ENCODE data around the gene ARHGEF19.

Gene ARHGEF19

DNA sequence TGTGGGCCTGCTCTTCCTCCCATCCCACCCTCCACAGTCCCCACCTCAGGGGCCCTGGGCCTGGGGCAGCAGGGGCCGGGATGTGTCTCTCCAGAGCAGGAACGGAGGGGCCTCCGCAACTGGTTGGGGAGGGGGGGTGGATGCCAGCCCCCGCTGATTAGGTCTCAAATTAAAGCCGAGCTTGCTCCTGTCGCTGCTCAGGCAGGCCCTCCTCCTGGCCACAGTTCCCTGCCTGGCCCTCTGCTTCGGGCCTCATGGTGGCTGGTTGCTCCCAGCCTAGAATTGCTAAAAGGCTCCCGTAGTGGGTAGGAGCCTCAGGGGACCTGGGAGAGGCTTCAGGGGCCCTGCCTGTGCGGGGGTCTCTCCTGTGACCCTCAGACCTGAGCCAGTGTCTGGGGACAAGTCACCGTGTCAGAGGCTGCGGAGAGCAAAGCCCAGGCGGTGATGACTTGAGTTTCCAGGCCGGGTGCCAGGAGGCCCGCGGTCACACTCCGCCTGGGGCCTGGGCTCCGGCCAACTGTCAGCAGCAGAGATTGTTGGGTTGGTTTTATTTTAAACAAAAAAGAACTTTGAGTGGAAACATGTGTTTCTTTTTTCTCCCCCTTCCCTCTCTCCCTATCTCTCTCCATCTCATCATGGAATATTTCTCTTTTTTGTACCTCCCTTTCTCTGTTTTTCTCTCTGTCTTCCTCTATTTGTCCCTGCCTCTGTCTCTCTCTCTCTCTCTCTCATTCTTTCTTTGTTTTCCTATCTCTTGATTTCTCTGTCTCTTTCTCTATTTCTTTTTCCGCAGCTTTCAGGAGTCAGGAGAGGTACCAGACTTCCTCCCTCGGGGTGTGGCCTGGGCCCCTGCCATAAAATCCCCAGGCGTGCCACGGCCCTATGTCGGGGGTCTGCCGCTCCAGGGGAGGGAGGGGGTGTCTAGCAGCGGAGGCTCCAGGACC is 36.6 kb downstream of the ARHGEF19 start:
- Histone ChIP-seq H3K9ac (ENCODE audit: low read depth, low read length, poor library complexity) (peak overlapping the region; percentile 56), H3K79me1 (ENCODE audit: low read depth, low read length) (no peaks in the 10 kb centered on the region), H2AK5ac (ENCODE audit: low read depth, low read length) (peak overlapping the region; percentile 97), H3K4ac (ENCODE audit: low read length) (peak overlapping the region; percentile 43), H4K91ac (ENCODE audit: low read depth, low read length, poor library complexity) (peak overlapping the region; percentile 38), H3K36me3 (replicated peaks in 1 of 2; ENCODE audit: control insufficient read depth in 2 of 2, insufficient read depth in 2 of 2, low read length in 2 of 2) (no peaks in the 10 kb centered on the region), H3K23ac (ENCODE audit: low read depth, low read length, poor library complexity) (no peak overlapping the region), H3K14ac (ENCODE audit: low read length) (peak overlapping the region; percentile 22), H3K9me3 (replicated peaks in 1 of 2; ENCODE audit: control insufficient read depth in 2 of 2, insufficient read depth in 1 of 2, low read depth in 1 of 2, low read length in 2 of 2) (no peaks in the 10 kb centered on the region), H3K27ac (replicated peaks; ENCODE audit: low read length) (peak overlapping the region; percentile 88), H2AFZ (ENCODE audit: low read length) (peak overlapping the region; percentile 88), H2BK15ac (ENCODE audit: low read length) (peak overlapping the region; percentile 82), H3K4me1 (ENCODE audit: control insufficient read depth in 2 of 2, insufficient read depth in 1 of 2, low read depth in 1 of 2, low read length in 2 of 2) (peaks cover 26 to 27% of the 10 kb centered on the region in 2 donors), H3K4me2 (ENCODE audit: insufficient read depth, low read length, poor library complexity, severe bottlenecking) (no peak overlapping the region), H2BK5ac (ENCODE audit: low read length) (peak overlapping the region; percentile 93), H2BK12ac (ENCODE audit: low read length) (peak overlapping the region; percentile 65), H3K18ac (ENCODE audit: low read length) (peak overlapping the region; percentile 94), H3K4me3 (ENCODE audit: low read length in 2 of 2) (no peak overlapping the region), H2BK120ac (ENCODE audit: low read depth, low read length) (peak overlapping the region; percentile 83), H3K27me3 (ENCODE audit: control insufficient read depth in 3 of 3, insufficient read depth in 3 of 3, low read depth in 1 of 3, low read length in 3 of 3) (no peaks in the 10 kb centered on the region), H4K8ac (ENCODE audit: low read depth, low read length) (no peak overlapping the region)
- WGBS, 2 donors (ENCODE audit: extremely low coverage in 2 of 2, insufficient read length in 2 of 2, insufficient replicate concordance in 1 of 2), result no CpG with 5 or more reads among the region's 24 CpGs
- no peak for DNase-seq (ENCODE audit: low spot score)

DNA sequence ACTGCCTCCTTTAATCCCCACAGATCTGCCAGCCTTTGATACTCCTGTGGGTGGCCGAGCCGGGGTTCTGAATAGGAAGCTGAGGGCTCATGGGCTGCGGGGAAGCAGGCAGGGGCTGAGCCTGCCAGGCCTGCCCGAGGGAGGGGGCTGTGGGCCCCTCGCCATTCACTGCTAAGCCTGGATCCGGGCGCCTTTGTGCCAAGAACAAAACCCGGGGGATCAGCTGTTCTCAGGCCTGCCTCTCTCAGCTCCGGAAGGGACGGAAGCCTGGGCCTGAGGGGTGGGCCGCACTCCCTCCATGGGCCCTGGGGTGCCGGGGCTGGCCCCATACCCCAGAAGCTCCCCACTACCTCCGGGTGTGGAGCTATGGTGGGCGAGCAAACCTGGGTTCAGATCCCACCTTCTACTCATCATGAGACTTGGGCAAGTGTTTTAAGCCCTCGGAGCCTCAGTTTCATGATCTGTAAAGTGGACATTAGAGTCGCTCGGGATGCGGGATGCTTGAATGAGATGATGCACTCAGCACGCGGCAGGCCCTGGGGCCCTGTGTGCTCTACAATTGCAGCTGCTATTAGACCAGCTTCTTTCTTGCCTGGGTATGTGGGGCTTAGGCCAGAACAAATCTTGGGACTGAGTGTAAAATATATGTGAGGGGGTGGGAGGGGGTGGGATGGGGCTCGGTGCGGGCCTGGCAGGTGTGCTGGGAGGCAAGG is 37.4 kb downstream of the ARHGEF19 start:
- Histone ChIP-seq H3K4me1 (ENCODE audit: control insufficient read depth in 2 of 2, insufficient read depth in 1 of 2, low read depth in 1 of 2, low read length in 2 of 2) (peaks cover 26 to 27% of the 10 kb centered on the region in 2 donors), H3K4ac (ENCODE audit: low read length) (no peak overlapping the region), H3K9ac (ENCODE audit: low read depth, low read length, poor library complexity) (no peak overlapping the region), H2BK15ac (ENCODE audit: low read length) (peak overlapping the region; percentile 71), H4K8ac (ENCODE audit: low read depth, low read length) (no peak overlapping the region), H3K9me3 (replicated peaks in 1 of 2; ENCODE audit: control insufficient read depth in 2 of 2, insufficient read depth in 1 of 2, low read depth in 1 of 2, low read length in 2 of 2) (no peaks in the 10 kb centered on the region), H3K27me3 (ENCODE audit: control insufficient read depth in 3 of 3, insufficient read depth in 3 of 3, low read depth in 1 of 3, low read length in 3 of 3) (no peaks in the 10 kb centered on the region), H3K23ac (ENCODE audit: low read depth, low read length, poor library complexity) (no peak overlapping the region), H2AFZ (ENCODE audit: low read length) (peak overlapping the region; percentile 88), H2AK5ac (ENCODE audit: low read depth, low read length) (peak overlapping the region; percentile 77), H3K36me3 (replicated peaks in 1 of 2; ENCODE audit: control insufficient read depth in 2 of 2, insufficient read depth in 2 of 2, low read length in 2 of 2) (no peaks in the 10 kb centered on the region), H3K18ac (ENCODE audit: low read length) (peak overlapping the region; percentile 94), H3K14ac (ENCODE audit: low read length) (no peak overlapping the region), H3K79me1 (ENCODE audit: low read depth, low read length) (no peaks in the 10 kb centered on the region), H3K4me2 (ENCODE audit: insufficient read depth, low read length, poor library complexity, severe bottlenecking) (peak overlapping the region; percentile 29), H2BK12ac (ENCODE audit: low read length) (no peak overlapping the region), H3K4me3 (ENCODE audit: low read length in 2 of 2) (no peak overlapping the region), H4K91ac (ENCODE audit: low read depth, low read length, poor library complexity) (no peak overlapping the region), H2BK5ac (ENCODE audit: low read length) (peak overlapping the region; percentile 96), H3K27ac (replicated peaks; ENCODE audit: low read length) (peak overlapping the region; percentile 88), H2BK120ac (ENCODE audit: low read depth, low read length) (peak overlapping the region; percentile 78)
- DNase-seq (ENCODE audit: low spot score), result peak; percentile 79
- no CpG with 5 or more reads among the region's 22 CpGs for WGBS, 2 donors (ENCODE audit: extremely low coverage in 2 of 2, insufficient read length in 2 of 2, insufficient replicate concordance in 1 of 2)

DNA sequence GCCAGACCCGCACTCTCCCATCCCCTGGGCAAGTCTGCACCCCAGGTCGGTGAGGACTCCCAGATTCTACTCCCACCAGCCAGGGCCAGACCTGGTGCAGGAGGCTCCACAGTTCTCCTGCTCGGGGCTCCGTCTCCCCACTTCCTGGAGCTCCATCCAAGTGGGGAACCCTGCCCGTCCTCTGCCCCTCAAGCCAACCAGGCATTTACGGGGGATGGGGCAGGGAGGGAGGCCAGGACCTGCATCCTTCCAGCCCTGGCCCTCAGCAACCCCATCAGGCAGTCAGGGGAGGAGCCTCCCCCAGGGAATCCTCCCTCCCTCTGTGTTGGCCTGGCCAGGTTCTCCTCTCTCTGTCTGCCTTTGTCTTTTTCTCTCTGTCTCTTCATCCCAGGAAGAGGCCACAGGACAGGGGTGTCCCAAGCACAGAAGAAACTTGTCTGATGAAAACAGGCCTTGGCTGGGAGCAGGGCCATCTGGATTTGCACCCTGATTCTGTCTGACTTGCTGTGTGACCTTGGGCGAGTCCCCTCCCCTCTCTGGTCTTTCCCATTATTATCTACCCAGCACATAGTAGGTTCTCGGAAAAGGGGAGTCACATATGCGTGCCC is 38.1 kb downstream of the ARHGEF19 start:
- H3K9me3 ChIP-seq (replicated peaks in 1 of 2; ENCODE audit: control insufficient read depth in 2 of 2, insufficient read depth in 1 of 2, low read depth in 1 of 2, low read length in 2 of 2), result no peaks in the 10 kb centered on the region
- peak overlapping the region; percentile 63 for H3K9ac ChIP-seq (ENCODE audit: low read depth, low read length, poor library complexity)
- peak overlapping the region; percentile 98 for H2AK5ac ChIP-seq (ENCODE audit: low read depth, low read length)
- H4K8ac ChIP-seq (ENCODE audit: low read depth, low read length), result peak overlapping the region; percentile 52
- no peak for DNase-seq (ENCODE audit: low spot score)
- no peaks in the 10 kb centered on the region for H3K36me3 ChIP-seq (replicated peaks in 1 of 2; ENCODE audit: control insufficient read depth in 2 of 2, insufficient read depth in 2 of 2, low read length in 2 of 2)
- H3K79me1 ChIP-seq (ENCODE audit: low read depth, low read length), result no peaks in the 10 kb centered on the region
- peak overlapping the region; percentile 84 for H2BK120ac ChIP-seq (ENCODE audit: low read depth, low read length)
- peak overlapping the region; percentile 81 for H2BK15ac ChIP-seq (ENCODE audit: low read length)
- H3K23ac ChIP-seq (ENCODE audit: low read depth, low read length, poor library complexity), result peak overlapping the region; percentile 13
- no peak overlapping the region for H2AFZ ChIP-seq (ENCODE audit: low read length)
- peak overlapping the region; percentile 87 for H3K4ac ChIP-seq (ENCODE audit: low read length)
- H3K4me3 ChIP-seq (ENCODE audit: low read length in 2 of 2), result no peak overlapping the region
- WGBS, 2 donors (ENCODE audit: extremely low coverage in 2 of 2, insufficient read length in 2 of 2, insufficient replicate concordance in 1 of 2), result no CpG with 5 or more reads among the region's 9 CpGs
- H3K18ac ChIP-seq (ENCODE audit: low read length), result peak overlapping the region; percentile 97
- H3K4me2 ChIP-seq (ENCODE audit: insufficient read depth, low read length, poor library complexity, severe bottlenecking), result peak overlapping the region; percentile 29
- H2BK12ac ChIP-seq (ENCODE audit: low read length), result peak overlapping the region; percentile 89
- peak overlapping the region; percentile 88 for H3K27ac ChIP-seq (replicated peaks; ENCODE audit: low read length)
- H3K27me3 ChIP-seq (ENCODE audit: control insufficient read depth in 3 of 3, insufficient read depth in 3 of 3, low read depth in 1 of 3, low read length in 3 of 3), result no peaks in the 10 kb centered on the region
- peaks cover 26 to 27% of the 10 kb centered on the region in 2 donors for H3K4me1 ChIP-seq (ENCODE audit: control insufficient read depth in 2 of 2, insufficient read depth in 1 of 2, low read depth in 1 of 2, low read length in 2 of 2)
- H3K14ac ChIP-seq (ENCODE audit: low read length), result peak overlapping the region; percentile 83
- peak overlapping the region; percentile 96 for H2BK5ac ChIP-seq (ENCODE audit: low read length)
- peak overlapping the region; percentile 76 for H4K91ac ChIP-seq (ENCODE audit: low read depth, low read length, poor library complexity)

Data from neuronal stem cell (in vitro differentiated cells).